ENCODE measurements around the gene ATOH8. TPM values are rescaled to one million over a fixed set of nuclear protein-coding genes. Genes with fewer than 3 reads are reported as not detected.

Gene ATOH8
- total and polyA plus RNA-seq, 2 donors (not counting 3 experiments of a cell fraction or from before 2014, with no cell fraction given) = 10.3 to 12.8 TPM

- no peaks in the 10 kb centered on the region for H4K20me1 ChIP-seq (replicated peaks; ENCODE audit: control insufficient read depth, extremely low read depth, insufficient read depth, low read length)
- FAIRE-seq = no peak
- TF ChIP-seq EZH2 (IDR thresholded peaks at IDR 0.05; ENCODE audit: borderline replicate concordance, low read depth, low read length, severe bottlenecking) = no peak
- no peak for TF ChIP-seq MYC (IDR thresholded peaks at IDR 0.05; ENCODE audit: low read depth, low read length)
- TF ChIP-seq POLR2A (IDR thresholded peaks at IDR 0.05; ENCODE audit: low read depth, low read length) = no peak
- TF ChIP-seq MAX (IDR thresholded peaks at IDR 0.05; ENCODE audit: insufficient read depth, insufficient read length) = no peak
- TF ChIP-seq JUN (IDR thresholded peaks at IDR 0.05; ENCODE audit: borderline replicate concordance, insufficient read depth, insufficient read length, low read depth) = no peak
- TF ChIP-seq GATA2 (IDR thresholded peaks at IDR 0.05; ENCODE audit: insufficient read depth, insufficient read length, low read depth, low read length) = no peak
- no peak for TF ChIP-seq FOS (IDR thresholded peaks at IDR 0.05; ENCODE audit: borderline replicate concordance, insufficient read depth, low read length)
- TF ChIP-seq POLR2AphosphoS5 (IDR thresholded peaks at IDR 0.05; ENCODE audit: insufficient read depth, low read depth, low read length) = no peak
- no peaks in the 10 kb centered on the region for H3K27me3 ChIP-seq (ENCODE audit: control insufficient read depth in 2 of 2, insufficient read depth in 2 of 2, low read length in 2 of 2)
- no peak overlapping the region for H3K4me2 ChIP-seq (ENCODE audit: insufficient read depth, low read length)
- H3K4me1 ChIP-seq (ENCODE audit: control insufficient read depth, extremely low read depth, insufficient read depth, low read length) = no peaks in the 10 kb centered on the region
- CTCF ChIA-PET = interaction anchor here (0.9 to 9.2 kb wide), 12 partner anchors 14 to 175 kb away, joined by 3 to 193 read pairs (median 9); partner anchors contain the start of gene ATOH8
- H3K79me2 ChIP-seq (ENCODE audit: control insufficient read depth, insufficient read depth, low read length) = no peaks in the 10 kb centered on the region
- no peaks in the 10 kb centered on the region for H3K36me3 ChIP-seq (ENCODE audit: control insufficient read depth in 2 of 2, extremely low read depth in 1 of 2, insufficient read depth in 2 of 2, low read length in 2 of 2)
- BruUV-seq (replicated peaks) = no TSS peak
- no peaks in the 10 kb centered on the region for H3K9me3 ChIP-seq (replicated peaks; ENCODE audit: control insufficient read depth, insufficient read depth, low read length)
- H3K4me3 ChIP-seq (replicated peaks in 1 of 3; ENCODE audit: insufficient read depth in 1 of 3, low read depth in 1 of 3, low read length in 3 of 3) = no peak overlapping the region
- H3K9me1 ChIP-seq (replicated peaks; ENCODE audit: control insufficient read depth, extremely low read depth, insufficient read depth, low read length) = no peaks in the 10 kb centered on the region
- intact Hi-C loops (cut with micrococcal nuclease) (no loop called here), dilution Hi-C loops (cut with MboI; ENCODE audit: extremely low pct_ligation_motif_present, low sequenced_read_pairs) (loop anchor here (25.0 kb wide), 1 partner anchor 100 kb away; no protein-coding TSS in a partner anchor)
- no peak for DNase-seq (ENCODE audit: low read depth, low spot score)
- no peak overlapping the region for H3K9ac ChIP-seq (replicated peaks; ENCODE audit: extremely low read depth, insufficient read depth, low read length)
- POLR2A ChIA-PET = no interaction called here
- H2AFZ ChIP-seq (ENCODE audit: low read depth, low read length) = no peak overlapping the region
- H3K27ac ChIP-seq (ENCODE audit: insufficient read depth, low read depth, low read length) = no peak overlapping the region
These were observed 58.4 kb downstream of the ATOH8 start for GRCh38 chr2:85812094-85812735.

Measured in endothelial cell of umbilical vein (primary cell).